ES-I3 (cell line): ENCODE data around the gene VTI1A.

ENCODE experiments used
- H3K36me3 ChIP-seq: 2 replicates; pipeline ENCODE4 v1.6.1; 2013; ENCODE audit warnings: mild to moderate bottlenecking, low read length, control low read depth, moderate library complexity; ENCODE audit not compliant: insufficient read depth
- H3K4me1 ChIP-seq: 2 replicates; pipeline ENCODE4 v1.6.1; 2013; ENCODE audit warnings: mild to moderate bottlenecking, control low read depth, low read length; ENCODE audit not compliant: insufficient read depth
- H3K9ac ChIP-seq: 2 replicates; pipeline ENCODE4 v1.6.1; 2013; ENCODE audit warnings: low read depth, mild to moderate bottlenecking, low read length, moderate library complexity
- H3K9me3 ChIP-seq: 2 replicates; pipeline ENCODE4 v1.6.1; 2013; ENCODE audit warnings: mild to moderate bottlenecking, low read length, moderate library complexity; ENCODE audit not compliant: control insufficient read depth, insufficient read depth

Gene VTI1A

GRCh38 chr10:112755446-112756234, 308.6 kb downstream of the VTI1A start:
- Histone ChIP-seq H3K9me3 (no peaks in the 10 kb centered on the region), H3K4me1 (peaks cover 4% of the 10 kb centered on the region; the same call in 1 of the 2 replicates), H3K9ac (no peak overlapping the region), H3K36me3 (no peaks in the 10 kb centered on the region; the same call in 1 of the 2 replicates)

GRCh38 chr10:112756235-112756527, 309.2 kb downstream of the VTI1A start:
- Histone ChIP-seq H3K9me3 (no peaks in the 10 kb centered on the region), H3K36me3 (no peaks in the 10 kb centered on the region; the same call in 1 of the 2 replicates), H3K4me1 (peaks cover 4% of the 10 kb centered on the region; the same call in 1 of the 2 replicates), H3K9ac (no peak overlapping the region)

DNA sequence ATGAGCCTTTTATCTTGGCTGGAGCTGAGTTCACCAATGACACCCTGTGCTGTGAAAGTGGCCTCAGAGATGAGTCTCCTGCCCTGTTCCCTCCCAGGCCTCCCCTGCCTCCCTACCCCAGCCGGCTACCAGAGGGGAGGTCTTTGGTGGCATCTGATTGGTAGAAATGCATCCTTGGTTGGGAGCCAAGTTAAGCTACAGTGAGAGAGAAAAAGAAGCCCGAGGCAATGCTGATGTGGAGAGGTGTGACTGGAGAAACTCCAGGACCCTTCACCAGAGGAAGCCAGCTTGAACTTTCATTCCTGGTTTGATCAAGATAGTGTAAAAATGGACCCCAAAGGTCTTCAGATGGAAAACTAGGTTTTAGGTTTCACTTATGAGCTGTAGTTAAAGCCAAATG, 311.9 kb downstream of the VTI1A start:
- Histone ChIP-seq H3K9me3 (no peaks in the 10 kb centered on the region), H3K36me3 (no peaks in the 10 kb centered on the region; the same call in 1 of the 2 replicates), H3K4me1 (peaks cover 4% of the 10 kb centered on the region; the same call in 1 of the 2 replicates), H3K9ac (no peak overlapping the region)

DNA sequence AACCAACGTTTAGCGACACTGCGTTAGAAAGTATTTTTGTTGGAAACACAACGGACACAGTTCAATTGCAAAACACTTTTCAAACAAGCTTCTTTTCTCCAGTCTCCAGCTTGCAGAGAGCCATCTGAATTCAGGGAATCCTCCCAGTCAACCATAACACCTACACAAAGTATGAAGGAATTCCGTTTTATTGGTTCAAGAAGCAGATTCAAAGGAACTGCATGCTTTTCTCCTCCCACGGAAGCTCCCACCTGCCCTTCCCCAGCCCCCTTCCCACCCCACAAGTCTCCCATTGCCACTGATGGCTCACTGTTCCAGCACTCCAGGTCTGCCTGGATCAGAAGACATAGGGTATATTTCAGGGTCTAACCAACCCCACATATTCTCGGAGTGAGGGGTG, 312.5 kb downstream of the VTI1A start:
- H3K36me3 ChIP-seq = no peaks in the 10 kb centered on the region; the same call in 1 of the 2 replicates
- H3K4me1 ChIP-seq = peaks cover 4% of the 10 kb centered on the region; the same call in 1 of the 2 replicates
- no peaks in the 10 kb centered on the region for H3K9me3 ChIP-seq
- no peak overlapping the region for H3K9ac ChIP-seq

GRCh38 chr10:112761256-112761655, 314.2 kb downstream of the VTI1A start:
- H3K9me3 ChIP-seq = no peaks in the 10 kb centered on the region
- H3K36me3 ChIP-seq = no peaks in the 10 kb centered on the region; the same call in 1 of the 2 replicates
- no peak overlapping the region for H3K9ac ChIP-seq
- peaks cover 6% of the 10 kb centered on the region; the same call in 1 of the 2 replicates for H3K4me1 ChIP-seq

GRCh38 chr10:112763916-112764520, 317.0 kb downstream of the VTI1A start:
- no peak overlapping the region for H3K9ac ChIP-seq
- peaks cover 24% of the 10 kb centered on the region for H3K4me1 ChIP-seq
- no peaks in the 10 kb centered on the region for H3K36me3 ChIP-seq
- H3K9me3 ChIP-seq = no peaks in the 10 kb centered on the region

- H3K36me3 ChIP-seq = no peaks in the 10 kb centered on the region
- H3K9ac ChIP-seq = no peak overlapping the region
- peaks cover 24% of the 10 kb centered on the region for H3K4me1 ChIP-seq
- H3K9me3 ChIP-seq = no peaks in the 10 kb centered on the region
Observed at GRCh38 chr10:112765717-112766235, 318.8 kb downstream of the VTI1A start.

DNA sequence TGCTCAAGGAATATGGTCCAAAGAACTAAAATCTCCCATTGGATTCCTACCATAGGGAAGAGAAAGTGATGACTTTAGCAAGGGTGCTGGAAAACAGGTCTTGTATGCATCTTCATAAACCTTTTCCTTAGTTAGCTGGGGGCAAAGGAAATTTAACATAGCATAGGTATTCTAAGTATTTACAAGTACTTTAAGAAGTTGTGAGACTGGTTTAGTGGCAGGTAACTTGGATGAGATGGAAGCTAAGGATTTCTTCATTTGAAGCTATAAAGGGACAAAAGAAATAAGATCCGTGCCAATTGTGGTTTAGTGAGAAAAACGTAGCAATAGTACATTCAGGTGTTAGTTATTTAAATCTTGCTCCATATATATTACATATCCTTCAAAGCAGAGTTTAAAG, 319.6 kb downstream of the VTI1A start:
- H3K9ac ChIP-seq = no peak overlapping the region
- no peaks in the 10 kb centered on the region for H3K9me3 ChIP-seq
- peaks cover 24% of the 10 kb centered on the region for H3K4me1 ChIP-seq
- H3K36me3 ChIP-seq = no peaks in the 10 kb centered on the region

- H3K4me1 ChIP-seq = peaks cover 24% of the 10 kb centered on the region
- no peaks in the 10 kb centered on the region for H3K9me3 ChIP-seq
- no peaks in the 10 kb centered on the region for H3K36me3 ChIP-seq
- no peak overlapping the region for H3K9ac ChIP-seq
Observed at GRCh38 chr10:112767156-112767555, 320.1 kb downstream of the VTI1A start.

DNA sequence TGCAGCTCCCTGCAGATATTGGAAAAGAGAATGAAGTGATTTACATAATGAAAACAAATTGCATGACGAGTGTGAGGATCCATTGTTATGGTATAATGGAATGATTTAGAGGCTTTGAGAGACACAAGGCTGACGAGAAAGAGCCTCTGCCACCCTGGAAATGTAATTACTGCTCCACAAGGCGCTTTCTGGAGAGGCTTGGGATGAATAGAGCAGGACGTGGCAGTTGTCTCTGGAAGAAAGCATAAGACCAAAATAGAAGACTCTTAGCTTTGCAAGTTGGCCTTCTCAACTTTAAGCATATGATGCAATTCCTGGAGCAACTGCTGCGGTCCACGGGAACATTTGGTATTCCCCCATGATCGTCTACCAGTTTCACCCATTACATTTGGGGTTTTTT, 321.1 kb downstream of the VTI1A start:
- Histone ChIP-seq H3K4me1 (peaks cover 24% of the 10 kb centered on the region), H3K9ac (no peak overlapping the region)

DNA sequence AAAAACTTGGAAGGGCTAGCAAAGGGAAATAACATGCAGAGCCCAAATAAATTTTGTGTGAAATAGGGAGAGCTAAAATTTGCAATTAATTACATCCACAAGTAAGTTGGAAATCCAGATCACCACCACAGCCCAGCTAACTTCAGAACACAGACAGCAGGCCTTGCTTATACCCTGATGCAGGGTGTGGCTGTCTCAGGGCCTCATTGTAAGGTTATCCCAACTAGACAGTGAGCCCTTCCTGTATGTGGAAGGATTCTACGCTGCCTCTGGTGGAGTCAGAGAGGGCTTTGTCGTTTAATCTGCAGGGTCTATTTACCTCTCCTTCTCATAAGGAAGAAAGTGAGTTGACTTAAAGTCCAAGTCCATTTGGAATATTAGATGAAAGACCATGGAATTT, 322.1 kb downstream of the VTI1A start:
- no peaks in the 10 kb centered on the region for H3K36me3 ChIP-seq
- peaks cover 24% of the 10 kb centered on the region for H3K4me1 ChIP-seq
- H3K9me3 ChIP-seq = no peaks in the 10 kb centered on the region

More for the DNA sequence above, 321.1 kb downstream of the VTI1A start:
- H3K36me3 ChIP-seq = no peaks in the 10 kb centered on the region
- no peaks in the 10 kb centered on the region for H3K9me3 ChIP-seq

GRCh38 chr10:112769611-112770370, 322.8 kb downstream of the VTI1A start:
- H3K9ac ChIP-seq = no peak overlapping the region
- H3K9me3 ChIP-seq = no peaks in the 10 kb centered on the region
- no peaks in the 10 kb centered on the region for H3K36me3 ChIP-seq
- peaks cover 24% of the 10 kb centered on the region for H3K4me1 ChIP-seq

More for the DNA sequence above, 322.1 kb downstream of the VTI1A start:
- H3K9ac ChIP-seq = no peak overlapping the region

GRCh38 chr10:112771733-112772132, 324.7 kb downstream of the VTI1A start:
- Histone ChIP-seq H3K4me1 (peaks cover 19% of the 10 kb centered on the region), H3K9ac (no peak overlapping the region), H3K9me3 (no peaks in the 10 kb centered on the region), H3K36me3 (no peaks in the 10 kb centered on the region)

DNA sequence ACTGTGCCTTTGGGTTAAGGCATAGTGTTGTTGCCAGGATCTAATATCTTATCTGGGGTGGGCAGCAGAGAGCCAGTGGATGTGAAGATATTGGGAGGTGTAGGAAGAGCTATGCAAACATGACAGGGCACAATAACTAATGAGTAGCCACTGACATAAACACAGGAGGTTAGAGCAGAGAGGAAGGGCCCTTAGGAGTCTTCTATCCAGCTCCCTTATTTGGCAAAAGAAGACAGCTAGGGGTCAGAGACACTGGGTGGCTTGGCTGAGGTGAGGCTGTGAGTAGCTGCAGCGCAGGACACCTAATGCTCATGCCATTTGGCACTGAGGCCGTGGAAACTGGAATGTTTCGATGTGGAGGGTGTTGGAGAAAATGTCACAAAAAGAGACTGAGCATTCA, 326.8 kb downstream of the VTI1A start:
- no peaks in the 10 kb centered on the region for H3K9me3 ChIP-seq
- H3K4me1 ChIP-seq = peaks cover 3% of the 10 kb centered on the region; the same call in 1 of the 2 replicates
- no peak overlapping the region for H3K9ac ChIP-seq
- no peaks in the 10 kb centered on the region for H3K36me3 ChIP-seq
